ENCODE data around the gene BCL2L11. TPM values are rescaled to one million over a fixed set of nuclear protein-coding genes. Genes with fewer than 3 reads are reported as not detected.

The BCL2L11 gene
- total RNA-seq, 4 donors from 2014 or later = 8.8 to 41.8 (median 36.1) TPM

GRCh38 chr2:111168528-111169239 is 48.0 kb downstream of the BCL2L11 start:
- peaks cover 0 to 15% (median 0%) of the 10 kb centered on the region in 4 donors for H3K36me3 ChIP-seq
- WGBS, 2 donors (ENCODE audit: low coverage in 1 of 2) = 27 to 36% methylated on average over 5 to 9 of the region's 9 CpGs
- TF ChIP-seq POLR2AphosphoS5 (IDR thresholded peaks at IDR 0.05) (no peak), EP300 (IDR thresholded peaks at IDR 0.05; ENCODE audit: low read depth) (no peak), POLR2A (IDR thresholded peaks at IDR 0.05) (no peak), CTCF (IDR thresholded peaks at IDR 0.05) (no peak)
- in situ Hi-C loops (cut with MboI; ENCODE audit: low pct_ligation_motif_present in 1 of 4, low pct_unique_long_range_greater_than_20kb in 1 of 4, low sequenced_read_pairs in 3 of 4) = no loop called here
- H3K9me3 ChIP-seq = no peaks in the 10 kb centered on the region
- H3K4me3 ChIP-seq = no peak overlapping the region
- DNase-seq = peak; percentile 57
- intact Hi-C loops (cut with DNase I; ENCODE audit: low total_unique reads) = no loop called here
- H3K4me1 ChIP-seq = peaks cover 0 to 11% (median 6%) of the 10 kb centered on the region in 4 donors
- H3K27ac ChIP-seq = no peak overlapping the region
- no peaks in the 10 kb centered on the region for H3K27me3 ChIP-seq

- Histone ChIP-seq H3K4me3 (no peak overlapping the region), H3K27ac (no peak overlapping the region), H3K27me3 (no peaks in the 10 kb centered on the region), H3K36me3 (peaks cover 0 to 10% (median 0%) of the 10 kb centered on the region in 4 donors), H3K4me1 (peaks cover 0 to 11% (median 6%) of the 10 kb centered on the region in 4 donors), H3K9me3 (no peaks in the 10 kb centered on the region)
- TF ChIP-seq CTCF (IDR thresholded peaks at IDR 0.05) (no peak), POLR2AphosphoS5 (IDR thresholded peaks at IDR 0.05) (no peak), EP300 (IDR thresholded peaks at IDR 0.05; ENCODE audit: low read depth) (no peak), POLR2A (IDR thresholded peaks at IDR 0.05) (no peak)
- intact Hi-C loops (cut with DNase I; ENCODE audit: low total_unique reads) (no loop called here), in situ Hi-C loops (cut with MboI; ENCODE audit: low pct_ligation_motif_present in 1 of 4, low pct_unique_long_range_greater_than_20kb in 1 of 4, low sequenced_read_pairs in 3 of 4) (no loop called here)
- WGBS, 2 donors (ENCODE audit: low coverage in 1 of 2) = 60 to 64% methylated on average over 1 to 2 of the region's 2 CpGs
- no peak for DNase-seq
These were observed 48.6 kb downstream of the BCL2L11 start for GRCh38 chr2:111169268-111169667.

GRCh38 chr2:111169924-111170323 is 49.2 kb downstream of the BCL2L11 start:
- Histone ChIP-seq H3K9me3 (no peaks in the 10 kb centered on the region), H3K4me3 (no peak overlapping the region), H3K27ac (no peak overlapping the region), H3K27me3 (no peaks in the 10 kb centered on the region), H3K4me1 (peaks cover 0 to 11% (median 6%) of the 10 kb centered on the region in 4 donors), H3K36me3 (peaks cover 0 to 10% (median 0%) of the 10 kb centered on the region in 4 donors)
- in situ Hi-C loops (cut with MboI; ENCODE audit: low pct_ligation_motif_present in 1 of 4, low pct_unique_long_range_greater_than_20kb in 1 of 4, low sequenced_read_pairs in 3 of 4) (no loop called here), intact Hi-C loops (cut with DNase I; ENCODE audit: low total_unique reads) (no loop called here)
- 93 to 96% methylated on average over 3 of the region's 3 CpGs for WGBS, 2 donors (ENCODE audit: low coverage in 1 of 2)
- no peak for TF ChIP-seq POLR2AphosphoS5 (IDR thresholded peaks at IDR 0.05)
- TF ChIP-seq POLR2A (IDR thresholded peaks at IDR 0.05) = no peak
- TF ChIP-seq EP300 (IDR thresholded peaks at IDR 0.05; ENCODE audit: low read depth) = no peak
- no peak for TF ChIP-seq CTCF (IDR thresholded peaks at IDR 0.05)
- no peak for DNase-seq

GRCh38 chr2:111171337-111171930 is 50.7 kb downstream of the BCL2L11 start:
- no peak for DNase-seq
- Histone ChIP-seq H3K27ac (no peak overlapping the region), H3K36me3 (no peaks in the 10 kb centered on the region), H3K4me1 (peaks cover 0 to 11% (median 6%) of the 10 kb centered on the region in 4 donors), H3K27me3 (no peaks in the 10 kb centered on the region), H3K4me3 (no peak overlapping the region), H3K9me3 (no peaks in the 10 kb centered on the region)
- WGBS, 2 donors (ENCODE audit: low coverage in 1 of 2) = 83 to 89% methylated on average over 5 to 10 of the region's 10 CpGs
- TF ChIP-seq EP300 (IDR thresholded peaks at IDR 0.05; ENCODE audit: low read depth) (no peak), POLR2A (IDR thresholded peaks at IDR 0.05) (no peak), POLR2AphosphoS5 (IDR thresholded peaks at IDR 0.05) (no peak), CTCF (IDR thresholded peaks at IDR 0.05) (no peak)
- intact Hi-C loops (cut with DNase I; ENCODE audit: low total_unique reads) (no loop called here), in situ Hi-C loops (cut with MboI; ENCODE audit: low pct_ligation_motif_present in 1 of 4, low pct_unique_long_range_greater_than_20kb in 1 of 4, low sequenced_read_pairs in 3 of 4) (no loop called here)

All from transverse colon (tissue), 4 donors.